Activated naive CD4-positive, alpha-beta T cell treated with anti-CD3 and anti-CD28 coated beads for 36 hours (primary cell): ENCODE data around the gene NOC3L. TPM values are rescaled to one million over a fixed set of nuclear protein-coding genes. Genes with fewer than 3 reads are reported as not detected.
"Not testable (repeated sequence)": the region's sequence is repeated elsewhere in the genome, so short reads cannot be mapped to it uniquely, and the experiment has no call there.

ENCODE experiments used
- CTCF ChIA-PET: fragments of 350-600 bp; sonication (Branson Sonifier 250); formaldehyde crosslinking; loops from one replicate; lab custom pipeline; 2021; ENCODE audit warnings: antibody characterized with exemption; lab: Charles Lee
- DNase-seq: peaks from one replicate; pipeline ENCODE4 v3.0.0-alpha.2; 2020
- H3K27ac Mint-ChIP-seq: one replicate; pipeline ENCODE4 v1.8.0; 2021; ENCODE audit warnings: mild to moderate bottlenecking, mixed read lengths
- H3K27me3 Mint-ChIP-seq: one replicate; pipeline ENCODE4 v1.8.0; 2021; ENCODE audit warnings: low read depth, mixed read lengths
- H3K36me3 Mint-ChIP-seq: one replicate; pipeline ENCODE4 v1.8.0; 2021; ENCODE audit warnings: low read depth, mixed read lengths
- H3K4me1 Mint-ChIP-seq: one replicate; pipeline ENCODE4 v1.8.0; 2021; ENCODE audit warnings: low read depth, mixed read lengths
- H3K4me3 Mint-ChIP-seq: one replicate; pipeline ENCODE4 v1.8.0; 2021; ENCODE audit warnings: mild to moderate bottlenecking, moderate library complexity, mixed read lengths
- H3K9me3 Mint-ChIP-seq: one replicate; pipeline ENCODE4 v1.8.0; 2021; ENCODE audit warnings: mixed read lengths
- intact Hi-C: fragments of 100-400 bp; cut with micrococcal nuclease; formaldehyde crosslinking; loops from one replicate; pipeline ENCODE4 v1.15.1; 2023
- total RNA-seq, 2 experiments: library from RNA; stranded (reverse); gene quantifications; one replicate each; pipeline ENCODE4 v1.2.3, GENCODE V29; 2021

NOC3L gene
- total RNA-seq, 2 experiments from 2014 or later, result 39.3 to 40.1 TPM

GRCh38 chr10:94357193-94357592 lies 5.5 kb downstream of the NOC3L start:
- Mint-ChIP-seq H3K4me3 (no peak overlapping the region), H3K27ac (no peak overlapping the region), H3K4me1 (peaks cover 29% of the 10 kb centered on the region), H3K27me3 (no peaks in the 10 kb centered on the region), H3K36me3 (peaks cover 51% of the 10 kb centered on the region), H3K9me3 (no peaks in the 10 kb centered on the region)
- CTCF ChIA-PET, result no interaction called here
- no peak for DNase-seq
- intact Hi-C loops, result no loop called here

GRCh38 chr10:94355841-94356240 lies 6.9 kb downstream of the NOC3L start:
- CTCF ChIA-PET, result no interaction called here
- Mint-ChIP-seq H3K36me3 (peaks cover 47% of the 10 kb centered on the region), H3K27me3 (no peaks in the 10 kb centered on the region), H3K4me1 (peaks cover 20% of the 10 kb centered on the region), H3K9me3 (no peaks in the 10 kb centered on the region), H3K27ac (no peak overlapping the region), H3K4me3 (no peak overlapping the region)
- intact Hi-C loops, result no loop called here
- DNase-seq, result no peak

GRCh38 chr10:94353336-94353735 lies 9.4 kb downstream of the NOC3L start:
- Mint-ChIP-seq H3K4me1 (peaks cover 10% of the 10 kb centered on the region), H3K27ac (no peak overlapping the region), H3K36me3 (peaks cover 36% of the 10 kb centered on the region), H3K4me3 (no peak overlapping the region), H3K27me3 (no peaks in the 10 kb centered on the region), H3K9me3 (no peaks in the 10 kb centered on the region)
- DNase-seq, result no peak
- intact Hi-C loops, result no loop called here
- CTCF ChIA-PET, result interaction anchor here (0.5 to 1.9 kb wide), 4 partner anchors 9 to 91 kb away, joined by 3 to 5 read pairs (median 4); partner anchors contain the start of gene NOC3L

- Mint-ChIP-seq H3K9me3 (no peaks in the 10 kb centered on the region), H3K27ac (no peak overlapping the region), H3K27me3 (no peaks in the 10 kb centered on the region), H3K4me1 (peaks cover 4% of the 10 kb centered on the region), H3K4me3 (no peak overlapping the region), H3K36me3 (peaks cover 26% of the 10 kb centered on the region)
- no peak for DNase-seq
- CTCF ChIA-PET, result interaction anchor here (0.7 to 1.2 kb wide), 3 partner anchors 8 to 18 kb away, joined by 3 to 4 read pairs (median 4); partner anchors contain the start of gene NOC3L
- intact Hi-C loops, result no loop called here
Observed at GRCh38 chr10:94351089-94351488, 11.7 kb downstream of the NOC3L start.

- CTCF ChIA-PET, result interaction anchor here (0.9 to 1.2 kb wide), 2 partner anchors 12 to 17 kb away, joined by 3 to 4 read pairs; partner anchors contain the start of gene NOC3L
- H3K9me3 Mint-ChIP-seq, DNase-seq, H3K27ac Mint-ChIP-seq, H3K4me1 Mint-ChIP-seq, H3K4me3 Mint-ChIP-seq, H3K27me3 Mint-ChIP-seq, intact Hi-C loops: not testable (repeated sequence)
- H3K36me3 Mint-ChIP-seq, result peaks cover 26% of the 10 kb centered on the region
Observed at GRCh38 chr10:94350500-94350899, 12.2 kb downstream of the NOC3L start.

- intact Hi-C loops, result no loop called here
- DNase-seq, result no peak
- Mint-ChIP-seq H3K27me3 (no peaks in the 10 kb centered on the region), H3K4me3 (no peak overlapping the region), H3K9me3 (no peaks in the 10 kb centered on the region), H3K27ac (no peak overlapping the region), H3K4me1 (peaks cover 2% of the 10 kb centered on the region), H3K36me3 (peaks cover 28% of the 10 kb centered on the region)
- CTCF ChIA-PET, result no interaction called here
Observed at GRCh38 chr10:94349327-94349726, 13.4 kb downstream of the NOC3L start.

GRCh38 chr10:94344522-94345122 lies 18.1 kb downstream of the NOC3L start:
- Mint-ChIP-seq H3K4me1 (peaks cover 2% of the 10 kb centered on the region), H3K27ac (no peak overlapping the region)
- intact Hi-C loops, result no loop called here

GRCh38 chr10:94343151-94343550 lies 19.6 kb downstream of the NOC3L start:
- DNase-seq, result no peak
- H3K4me1 Mint-ChIP-seq, result no peaks in the 10 kb centered on the region
- no peak overlapping the region for H3K27ac Mint-ChIP-seq
- H3K27me3 Mint-ChIP-seq, result no peaks in the 10 kb centered on the region
- intact Hi-C loops, result no loop called here
- CTCF ChIA-PET, result interaction anchor here (0.6 to 1.5 kb wide), 5 partner anchors 8 to 23 kb away, joined by 3 to 4 read pairs (median 4); no protein-coding TSS in a partner anchor
- H3K36me3 Mint-ChIP-seq, result peaks cover 35% of the 10 kb centered on the region
- no peaks in the 10 kb centered on the region for H3K9me3 Mint-ChIP-seq
- H3K4me3 Mint-ChIP-seq, result no peak overlapping the region

More at GRCh38 chr10:94344522-94345122, 18.1 kb downstream of the NOC3L start:
- Mint-ChIP-seq H3K36me3 (peaks cover 29% of the 10 kb centered on the region), H3K9me3 (no peaks in the 10 kb centered on the region), H3K27me3 (no peaks in the 10 kb centered on the region), H3K4me3 (no peak overlapping the region)
- DNase-seq, result no peak
- CTCF ChIA-PET, result no interaction called here

- CTCF ChIA-PET, result interaction anchor here (2.0 to 3.4 kb wide), 2 partner anchors 14 to 109 kb away, joined by 4 to 27 read pairs; no protein-coding TSS in a partner anchor
- Mint-ChIP-seq H3K4me1 (no peaks in the 10 kb centered on the region), H3K36me3 (peaks cover 60% of the 10 kb centered on the region), H3K27ac (no peak overlapping the region), H3K9me3 (no peaks in the 10 kb centered on the region), H3K4me3 (no peak overlapping the region), H3K27me3 (no peaks in the 10 kb centered on the region)
- DNase-seq, result no peak
- intact Hi-C loops, result no loop called here
Observed at GRCh38 chr10:94334857-94335256, 27.9 kb downstream of the NOC3L start.

GRCh38 chr10:94333051-94333450 lies 29.7 kb downstream of the NOC3L start:
- Mint-ChIP-seq H3K4me3 (no peak overlapping the region), H3K27me3 (no peaks in the 10 kb centered on the region), H3K4me1 (no peaks in the 10 kb centered on the region), H3K9me3 (no peaks in the 10 kb centered on the region), H3K36me3 (peaks cover 52% of the 10 kb centered on the region), H3K27ac (no peak overlapping the region)
- intact Hi-C loops, result no loop called here
- no peak for DNase-seq
- CTCF ChIA-PET, result interaction anchor here (0.7 to 3.4 kb wide), 5 partner anchors 10 to 111 kb away, joined by 3 to 27 read pairs (median 3); no protein-coding TSS in a partner anchor

GRCh38 chr10:94328613-94329012 lies 34.1 kb downstream of the NOC3L start:
- CTCF ChIA-PET, result interaction anchor here (1.5 to 2.9 kb wide), 2 partner anchors 8 to 115 kb away, joined by 4 to 17 read pairs; no protein-coding TSS in a partner anchor
- H3K36me3 Mint-ChIP-seq, result peaks cover 41% of the 10 kb centered on the region

GRCh38 chr10:94327649-94328048 lies 35.1 kb downstream of the NOC3L start:
- DNase-seq, result no peak
- CTCF ChIA-PET, result interaction anchor here (1.5 kb wide), 1 partner anchor 116 kb away, joined by 4 read pairs; no protein-coding TSS in a partner anchor
- Mint-ChIP-seq H3K4me1 (no peaks in the 10 kb centered on the region), H3K36me3 (peaks cover 37% of the 10 kb centered on the region), H3K27ac (no peak overlapping the region), H3K27me3 (no peaks in the 10 kb centered on the region), H3K9me3 (no peaks in the 10 kb centered on the region), H3K4me3 (no peak overlapping the region)
- intact Hi-C loops, result no loop called here

More at GRCh38 chr10:94328613-94329012, 34.1 kb downstream of the NOC3L start:
- H3K27me3 Mint-ChIP-seq, result no peaks in the 10 kb centered on the region
- H3K27ac Mint-ChIP-seq, result no peak overlapping the region
- H3K9me3 Mint-ChIP-seq, result no peaks in the 10 kb centered on the region
- intact Hi-C loops, result no loop called here
- DNase-seq, result no peak
- H3K4me3 Mint-ChIP-seq, result no peak overlapping the region
- no peaks in the 10 kb centered on the region for H3K4me1 Mint-ChIP-seq
